GM12878 (cell line): ENCODE results near the gene SLC25A33. TPM values are rescaled to one million over a fixed set of nuclear protein-coding genes. Genes with fewer than 3 reads are reported as not detected.

Source experiments
- BHLHE40 ChIP-seq, 2 experiments: fragments of 450-650 bp in 1 of 2; IDR thresholded peaks; 2 replicates each; pipeline ENCODE4 v1.6.1; 2011 to 2017; ENCODE audit warnings: low read depth in 2 of 2, borderline replicate concordance in 1 of 2, improper control_type of control experiment in 1 of 2, low read length in 1 of 2, mild to moderate bottlenecking in 1 of 2
- EED ChIP-seq: sonication (generic); IDR thresholded peaks from 2 replicates; pipeline ENCODE4 v1.6.1; 2016; ENCODE audit warnings: antibody characterized with exemption, low read depth
- GATAD2B ChIP-seq: fragments of 450-650 bp; conservative IDR thresholded peaks from 2 replicates; pipeline ENCODE4 v1.6.1; 2017; ENCODE audit warnings: low read depth, mild to moderate bottlenecking, moderate library complexity
- IRF4 ChIP-seq: IDR thresholded peaks from 2 replicates; pipeline ENCODE4 v1.6.1; 2011; ENCODE audit warnings: low read depth, low read length
- KDM1A ChIP-seq: fragments of 200-600 bp; sonication (generic); IDR thresholded peaks from 2 replicates; pipeline ENCODE4 v1.6.1; 2016; ENCODE audit warnings: borderline replicate concordance
- MEF2A ChIP-seq: IDR thresholded peaks from 2 replicates; pipeline ENCODE4 v1.6.1; 2011; ENCODE audit warnings: low read depth, mild to moderate bottlenecking, low read length, moderate library complexity; ENCODE audit not compliant: insufficient read depth
- MTA2 ChIP-seq: fragments of 450-650 bp; IDR thresholded peaks from 2 replicates; pipeline ENCODE4 v1.6.1; 2016; ENCODE audit warnings: low read depth, mild to moderate bottlenecking, moderate library complexity
- MXI1 ChIP-seq: fragments of 150-350 bp; IDR thresholded peaks from 2 replicates; pipeline ENCODE4 v1.6.1; 2011; ENCODE audit warnings: low read depth, mild to moderate bottlenecking, inconsistent platforms, low read length, improper control_type of control experiment
- NR2F1 ChIP-seq: fragments of 450-650 bp; conservative IDR thresholded peaks from 2 replicates; pipeline ENCODE4 v1.6.1; 2017; ENCODE audit warnings: mild to moderate bottlenecking
- POLR2AphosphoS5 ChIP-seq: IDR thresholded peaks from 2 replicates; pipeline ENCODE4 v1.6.1; 2011; ENCODE audit warnings: mild to moderate bottlenecking, low read length, inconsistent platforms
- RELA ChIP-seq: fragments of 450-650 bp; IDR thresholded peaks from 2 replicates; pipeline ENCODE4 v1.8.0; 2014; ENCODE audit warnings: borderline replicate concordance; ENCODE audit not compliant: partially characterized antibody
- SMAD5 ChIP-seq: IDR thresholded peaks from 2 replicates; pipeline ENCODE4 v1.6.1; 2016; ENCODE audit warnings: antibody characterized with exemption, low read depth
- SP1 ChIP-seq: IDR thresholded peaks from one replicate; pipeline ENCODE4 v1.6.1; 2011; ENCODE audit warnings: low read depth, low read length
- SREBF2 ChIP-seq: IDR thresholded peaks from 2 replicates; pipeline ENCODE4 v1.6.1; 2012; ENCODE audit warnings: mild to moderate bottlenecking, low read length
- STAT1 ChIP-seq: fragments of 450-650 bp; conservative IDR thresholded peaks from 2 replicates; pipeline ENCODE4 v1.6.1; 2014; ENCODE audit warnings: antibody characterized with exemption, mild to moderate bottlenecking
- TCF12 ChIP-seq: IDR thresholded peaks from 2 replicates; pipeline ENCODE4 v1.6.1; 2011; ENCODE audit warnings: low read depth, mild to moderate bottlenecking, low read length
- YY1 ChIP-seq: IDR thresholded peaks from 2 replicates; pipeline ENCODE4 v1.6.1; 2011; ENCODE audit warnings: low read depth, mild to moderate bottlenecking, low read length
- ZNF622 ChIP-seq: fragments of 450-650 bp; IDR thresholded peaks from 2 replicates; pipeline ENCODE4 v1.6.1; 2017; ENCODE audit warnings: mild to moderate bottlenecking, inconsistent platforms
- polyA plus RNA-seq, 11 experiments: library from polyadenylated mRNA; depleted of rRNA in 4 of 11; unstranded in 6 of 11; stranded (reverse) in 5 of 11; fragments of >200 nt; fragmentation: Nextera tagmentation in 4 of 11; fragmentation: Illumina TruSeq in 1 of 11; extraction: Ambion mirVana in 4 of 11; extraction: Trizol in 1 of 11; gene quantifications; 1 replicate in 1 of 11; 2 replicates in 10 of 11; pipeline versions ENCODE4 v1.2.1 to v1.2.3, GENCODE V29; 2011 to 2016; ENCODE audit warnings: inconsistent platforms in 2 of 11, missing spikeins in 2 of 11, low read depth in 1 of 11
- total RNA-seq, 4 experiments: library from RNA; depleted of rRNA in 3 of 4; stranded (reverse); fragments of >200 nt in 3 of 4; fragmentation: Illumina TruSeq in 1 of 4; extraction: Trizol in 1 of 4; gene quantifications; 2 replicates each; pipeline versions ENCODE4 v1.2.1 to v1.2.3, GENCODE V29; 2013 to 2021
- TF ChIP-seq, protein P1 (sequence below): IDR thresholded peaks from 2 replicates; pipeline ENCODE4 v1.6.1; 2011; ENCODE audit warnings: low read depth, low read length, improper control_type of control experiment, borderline replicate concordance
- TF ChIP-seq, protein P2 (sequence below): IDR thresholded peaks from 2 replicates; pipeline ENCODE4 v1.6.1; 2012; ENCODE audit warnings: improper control_type of control experiment, low read depth, low read length; ENCODE audit not compliant: insufficient replicate concordance
- TF ChIP-seq, protein P3 (sequence below): fragments of 450-650 bp; IDR thresholded peaks from 2 replicates; pipeline ENCODE4 v1.6.1; 2014; ENCODE audit warnings: mild to moderate bottlenecking
- TF ChIP-seq, protein P4 (sequence below): fragments of 450-650 bp; IDR thresholded peaks from 2 replicates; pipeline ENCODE4 v1.6.1; 2017; ENCODE audit warnings: low read depth, mild to moderate bottlenecking, moderate library complexity

SLC25A33 gene
- total and polyA plus RNA-seq, 10 of the 15 experiments (the other 5 are each of a cell fraction or from before 2014, with no cell fraction given): 1.7 to 11.2 (median 8.4) TPM

DNA sequence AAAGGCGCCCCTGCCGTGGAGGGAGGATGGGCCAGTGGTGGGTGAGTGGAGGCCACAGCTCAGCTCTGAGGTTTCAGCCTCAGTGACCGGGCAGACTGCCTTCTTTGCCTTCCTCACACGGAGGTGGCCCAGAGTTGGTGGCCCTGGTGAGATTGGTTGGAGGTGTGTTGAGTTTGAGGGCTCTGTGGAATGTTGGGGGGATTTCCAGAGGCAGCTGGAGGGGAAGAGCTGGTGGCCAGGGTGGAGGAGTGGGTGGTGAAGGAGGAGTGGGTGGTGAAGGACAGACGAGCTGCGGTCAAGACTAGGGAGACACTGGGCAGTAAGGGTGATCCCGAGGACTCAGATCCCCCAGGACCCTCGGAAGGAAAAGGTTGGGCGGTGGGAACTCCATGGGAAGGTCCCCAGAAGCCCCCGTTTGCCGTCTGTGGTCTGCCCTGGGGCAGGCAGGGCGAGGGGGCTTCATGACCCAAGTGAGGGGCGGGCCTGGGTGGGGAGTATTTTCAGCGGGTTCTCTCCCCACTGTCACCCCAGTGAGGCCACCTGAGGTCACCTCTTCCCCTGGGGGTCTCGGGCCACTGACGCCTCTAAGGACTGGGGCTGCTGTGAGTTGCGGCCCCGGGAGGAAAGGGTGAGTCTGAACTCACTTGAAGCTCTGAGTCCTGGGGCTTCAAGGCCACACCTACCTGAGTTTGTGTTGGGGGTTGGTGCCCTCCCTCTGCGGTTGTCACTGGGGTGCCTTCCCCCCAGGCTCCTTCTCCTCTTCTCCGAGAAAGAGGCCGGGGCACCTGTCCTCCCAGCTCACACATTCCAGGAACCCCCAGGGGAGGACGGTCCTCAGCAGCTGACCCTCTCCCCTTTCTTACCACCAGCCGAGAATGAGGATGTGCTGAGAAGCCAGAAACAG, 89.5 kb downstream of the SLC25A33 start (continued):
- TF ChIP-seq, protein P1, sequence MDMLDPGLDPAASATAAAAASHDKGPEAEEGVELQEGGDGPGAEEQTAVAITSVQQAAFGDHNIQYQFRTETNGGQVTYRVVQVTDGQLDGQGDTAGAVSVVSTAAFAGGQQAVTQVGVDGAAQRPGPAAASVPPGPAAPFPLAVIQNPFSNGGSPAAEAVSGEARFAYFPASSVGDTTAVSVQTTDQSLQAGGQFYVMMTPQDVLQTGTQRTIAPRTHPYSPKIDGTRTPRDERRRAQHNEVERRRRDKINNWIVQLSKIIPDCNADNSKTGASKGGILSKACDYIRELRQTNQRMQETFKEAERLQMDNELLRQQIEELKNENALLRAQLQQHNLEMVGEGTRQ: no peak
- no peak for TF ChIP-seq SREBF2
- TF ChIP-seq, protein P2, sequence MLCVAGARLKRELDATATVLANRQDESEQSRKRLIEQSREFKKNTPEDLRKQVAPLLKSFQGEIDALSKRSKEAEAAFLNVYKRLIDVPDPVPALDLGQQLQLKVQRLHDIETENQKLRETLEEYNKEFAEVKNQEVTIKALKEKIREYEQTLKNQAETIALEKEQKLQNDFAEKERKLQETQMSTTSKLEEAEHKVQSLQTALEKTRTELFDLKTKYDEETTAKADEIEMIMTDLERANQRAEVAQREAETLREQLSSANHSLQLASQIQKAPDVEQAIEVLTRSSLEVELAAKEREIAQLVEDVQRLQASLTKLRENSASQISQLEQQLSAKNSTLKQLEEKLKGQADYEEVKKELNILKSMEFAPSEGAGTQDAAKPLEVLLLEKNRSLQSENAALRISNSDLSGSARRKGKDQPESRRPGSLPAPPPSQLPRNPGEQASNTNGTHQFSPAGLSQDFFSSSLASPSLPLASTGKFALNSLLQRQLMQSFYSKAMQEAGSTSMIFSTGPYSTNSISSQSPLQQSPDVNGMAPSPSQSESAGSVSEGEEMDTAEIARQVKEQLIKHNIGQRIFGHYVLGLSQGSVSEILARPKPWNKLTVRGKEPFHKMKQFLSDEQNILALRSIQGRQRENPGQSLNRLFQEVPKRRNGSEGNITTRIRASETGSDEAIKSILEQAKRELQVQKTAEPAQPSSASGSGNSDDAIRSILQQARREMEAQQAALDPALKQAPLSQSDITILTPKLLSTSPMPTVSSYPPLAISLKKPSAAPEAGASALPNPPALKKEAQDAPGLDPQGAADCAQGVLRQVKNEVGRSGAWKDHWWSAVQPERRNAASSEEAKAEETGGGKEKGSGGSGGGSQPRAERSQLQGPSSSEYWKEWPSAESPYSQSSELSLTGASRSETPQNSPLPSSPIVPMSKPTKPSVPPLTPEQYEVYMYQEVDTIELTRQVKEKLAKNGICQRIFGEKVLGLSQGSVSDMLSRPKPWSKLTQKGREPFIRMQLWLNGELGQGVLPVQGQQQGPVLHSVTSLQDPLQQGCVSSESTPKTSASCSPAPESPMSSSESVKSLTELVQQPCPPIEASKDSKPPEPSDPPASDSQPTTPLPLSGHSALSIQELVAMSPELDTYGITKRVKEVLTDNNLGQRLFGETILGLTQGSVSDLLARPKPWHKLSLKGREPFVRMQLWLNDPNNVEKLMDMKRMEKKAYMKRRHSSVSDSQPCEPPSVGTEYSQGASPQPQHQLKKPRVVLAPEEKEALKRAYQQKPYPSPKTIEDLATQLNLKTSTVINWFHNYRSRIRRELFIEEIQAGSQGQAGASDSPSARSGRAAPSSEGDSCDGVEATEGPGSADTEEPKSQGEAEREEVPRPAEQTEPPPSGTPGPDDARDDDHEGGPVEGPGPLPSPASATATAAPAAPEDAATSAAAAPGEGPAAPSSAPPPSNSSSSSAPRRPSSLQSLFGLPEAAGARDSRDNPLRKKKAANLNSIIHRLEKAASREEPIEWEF: peak; percentile 32
- TF ChIP-seq MTA2: peak; percentile 8; the same call in 1 of the 2 replicates
- TF ChIP-seq MEF2A: no peak
- 0 out of 2 replicates have a peak, but pooled peaks have one; percentile 7 for TF ChIP-seq IRF4
- TF ChIP-seq TCF12: peak; percentile 44; the same call in 1 of the 2 replicates
- TF ChIP-seq YY1: 0 out of 2 replicates have a peak, but pooled peaks have one; percentile 8
- peak in 1 of 2 experiments; percentile 32; a peak in 1 of 4 replicates for TF ChIP-seq BHLHE40 (IDR thresholded peaks at IDR 0.05; ENCODE audit: borderline replicate concordance in 1 of 2, low read depth in 2 of 2, low read length in 1 of 2)
- TF ChIP-seq, protein P3, sequence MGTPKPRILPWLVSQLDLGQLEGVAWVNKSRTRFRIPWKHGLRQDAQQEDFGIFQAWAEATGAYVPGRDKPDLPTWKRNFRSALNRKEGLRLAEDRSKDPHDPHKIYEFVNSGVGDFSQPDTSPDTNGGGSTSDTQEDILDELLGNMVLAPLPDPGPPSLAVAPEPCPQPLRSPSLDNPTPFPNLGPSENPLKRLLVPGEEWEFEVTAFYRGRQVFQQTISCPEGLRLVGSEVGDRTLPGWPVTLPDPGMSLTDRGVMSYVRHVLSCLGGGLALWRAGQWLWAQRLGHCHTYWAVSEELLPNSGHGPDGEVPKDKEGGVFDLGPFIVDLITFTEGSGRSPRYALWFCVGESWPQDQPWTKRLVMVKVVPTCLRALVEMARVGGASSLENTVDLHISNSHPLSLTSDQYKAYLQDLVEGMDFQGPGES: no peak
- no peak for TF ChIP-seq KDM1A
- TF ChIP-seq, protein P4, sequence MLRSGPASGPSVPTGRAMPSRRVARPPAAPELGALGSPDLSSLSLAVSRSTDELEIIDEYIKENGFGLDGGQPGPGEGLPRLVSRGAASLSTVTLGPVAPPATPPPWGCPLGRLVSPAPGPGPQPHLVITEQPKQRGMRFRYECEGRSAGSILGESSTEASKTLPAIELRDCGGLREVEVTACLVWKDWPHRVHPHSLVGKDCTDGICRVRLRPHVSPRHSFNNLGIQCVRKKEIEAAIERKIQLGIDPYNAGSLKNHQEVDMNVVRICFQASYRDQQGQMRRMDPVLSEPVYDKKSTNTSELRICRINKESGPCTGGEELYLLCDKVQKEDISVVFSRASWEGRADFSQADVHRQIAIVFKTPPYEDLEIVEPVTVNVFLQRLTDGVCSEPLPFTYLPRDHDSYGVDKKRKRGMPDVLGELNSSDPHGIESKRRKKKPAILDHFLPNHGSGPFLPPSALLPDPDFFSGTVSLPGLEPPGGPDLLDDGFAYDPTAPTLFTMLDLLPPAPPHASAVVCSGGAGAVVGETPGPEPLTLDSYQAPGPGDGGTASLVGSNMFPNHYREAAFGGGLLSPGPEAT: peak; percentile 94
- peak; percentile 22 for TF ChIP-seq SP1
- TF ChIP-seq SMAD5: peak; percentile 56; the same call in 1 of the 2 replicates
- peak; percentile 78 for TF ChIP-seq NR2F1
- no peak for TF ChIP-seq STAT1
- TF ChIP-seq EED: peak; percentile 75
- peak; percentile 81; the same call in 1 of the 2 replicates for TF ChIP-seq GATAD2B
- TF ChIP-seq MXI1: peak; percentile 46; the same call in 1 of the 2 replicates
- TF ChIP-seq ZNF622: no peak
- TF ChIP-seq POLR2AphosphoS5: peak; percentile 64; the same call in 1 of the 2 replicates
- peak; percentile 93 for TF ChIP-seq RELA
